ENCODE measurements around the gene IGF2BP3. TPM values are rescaled to one million over a fixed set of nuclear protein-coding genes. Genes with fewer than 3 reads are reported as not detected.

The IGF2BP3 gene
- total RNA-seq, 1 donor from 2014 or later, result 107 TPM

GRCh38 chr7:23380556-23380955, 89.7 kb downstream of the IGF2BP3 start:
- Mint-ChIP-seq H3K9me3 (peaks cover 4% of the 10 kb centered on the region), H3K27ac (peak overlapping the region; percentile 67), H3K36me3 (peaks cover 25% of the 10 kb centered on the region), H3K4me3 (no peak overlapping the region), H3K27me3 (no peaks in the 10 kb centered on the region), H3K4me1 (ENCODE audit: unreplicated experiment) (peaks cover 26% of the 10 kb centered on the region)
- TF ChIP-seq, protein P1, sequence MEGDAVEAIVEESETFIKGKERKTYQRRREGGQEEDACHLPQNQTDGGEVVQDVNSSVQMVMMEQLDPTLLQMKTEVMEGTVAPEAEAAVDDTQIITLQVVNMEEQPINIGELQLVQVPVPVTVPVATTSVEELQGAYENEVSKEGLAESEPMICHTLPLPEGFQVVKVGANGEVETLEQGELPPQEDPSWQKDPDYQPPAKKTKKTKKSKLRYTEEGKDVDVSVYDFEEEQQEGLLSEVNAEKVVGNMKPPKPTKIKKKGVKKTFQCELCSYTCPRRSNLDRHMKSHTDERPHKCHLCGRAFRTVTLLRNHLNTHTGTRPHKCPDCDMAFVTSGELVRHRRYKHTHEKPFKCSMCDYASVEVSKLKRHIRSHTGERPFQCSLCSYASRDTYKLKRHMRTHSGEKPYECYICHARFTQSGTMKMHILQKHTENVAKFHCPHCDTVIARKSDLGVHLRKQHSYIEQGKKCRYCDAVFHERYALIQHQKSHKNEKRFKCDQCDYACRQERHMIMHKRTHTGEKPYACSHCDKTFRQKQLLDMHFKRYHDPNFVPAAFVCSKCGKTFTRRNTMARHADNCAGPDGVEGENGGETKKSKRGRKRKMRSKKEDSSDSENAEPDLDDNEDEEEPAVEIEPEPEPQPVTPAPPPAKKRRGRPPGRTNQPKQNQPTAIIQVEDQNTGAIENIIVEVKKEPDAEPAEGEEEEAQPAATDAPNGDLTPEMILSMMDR (conservative IDR thresholded peaks at IDR 0.05), result no peak
- no peak for DNase-seq (ENCODE audit: extremely low spot score, unreplicated experiment)

DNA sequence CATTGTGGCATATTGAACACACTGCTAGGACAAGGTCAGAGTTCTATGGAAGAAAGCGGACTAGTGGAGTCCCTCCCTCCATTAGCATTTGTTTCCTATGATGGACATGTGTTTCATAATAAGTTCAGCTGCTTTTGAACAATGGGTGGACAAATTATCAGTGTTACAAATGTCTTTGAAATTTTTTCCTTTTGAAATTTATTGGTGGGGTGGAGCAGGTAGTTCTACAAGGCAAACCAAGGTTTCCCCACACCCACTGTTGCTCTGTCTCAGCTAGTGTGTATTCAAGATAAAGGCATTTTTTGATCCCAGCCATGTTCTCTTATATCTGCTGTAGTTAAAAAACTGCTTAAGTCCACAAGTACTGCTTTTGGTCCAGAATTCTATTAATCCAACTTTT, 91.3 kb downstream of the IGF2BP3 start:
- Mint-ChIP-seq H3K36me3 (peaks cover 25% of the 10 kb centered on the region), H3K9me3 (peaks cover 4% of the 10 kb centered on the region), H3K27ac (peak overlapping the region; percentile 73), H3K4me1 (ENCODE audit: unreplicated experiment) (peaks cover 26% of the 10 kb centered on the region), H3K27me3 (no peaks in the 10 kb centered on the region), H3K4me3 (peak overlapping the region; percentile 15)
- TF ChIP-seq, protein P1 (conservative IDR thresholded peaks at IDR 0.05), result no peak
- DNase-seq (ENCODE audit: extremely low spot score, unreplicated experiment), result no peak

- H3K27ac Mint-ChIP-seq, result no peak overlapping the region
- H3K4me3 Mint-ChIP-seq, result no peak overlapping the region
- no peaks in the 10 kb centered on the region for H3K27me3 Mint-ChIP-seq
- peaks cover 4% of the 10 kb centered on the region for H3K9me3 Mint-ChIP-seq
- DNase-seq (ENCODE audit: extremely low spot score, unreplicated experiment), result no peak
- H3K4me1 Mint-ChIP-seq (ENCODE audit: unreplicated experiment), result peaks cover 32% of the 10 kb centered on the region
- TF ChIP-seq, protein P1 (conservative IDR thresholded peaks at IDR 0.05), result no peak
- H3K36me3 Mint-ChIP-seq, result peaks cover 15% of the 10 kb centered on the region
Measured at GRCh38 chr7:23377134-23377533, 93.2 kb downstream of the IGF2BP3 start.

GRCh38 chr7:23373151-23374004, 96.9 kb downstream of the IGF2BP3 start:
- no peak for DNase-seq (ENCODE audit: extremely low spot score, unreplicated experiment)
- H3K4me3 Mint-ChIP-seq, result no peak overlapping the region
- H3K4me1 Mint-ChIP-seq (ENCODE audit: unreplicated experiment), result peaks cover 31% of the 10 kb centered on the region
- TF ChIP-seq, protein P1 (conservative IDR thresholded peaks at IDR 0.05), result no peak
- no peaks in the 10 kb centered on the region for H3K27me3 Mint-ChIP-seq
- H3K27ac Mint-ChIP-seq, result peak overlapping the region; percentile 9
- peaks cover 7% of the 10 kb centered on the region for H3K36me3 Mint-ChIP-seq
- no peaks in the 10 kb centered on the region for H3K9me3 Mint-ChIP-seq

GRCh38 chr7:23372611-23373010, 97.7 kb downstream of the IGF2BP3 start:
- H3K4me3 Mint-ChIP-seq, result no peak overlapping the region
- TF ChIP-seq, protein P1 (conservative IDR thresholded peaks at IDR 0.05), result no peak
- no peaks in the 10 kb centered on the region for H3K9me3 Mint-ChIP-seq
- peaks cover 31% of the 10 kb centered on the region for H3K4me1 Mint-ChIP-seq (ENCODE audit: unreplicated experiment)
- peaks cover 7% of the 10 kb centered on the region for H3K36me3 Mint-ChIP-seq
- no peaks in the 10 kb centered on the region for H3K27me3 Mint-ChIP-seq
- no peak overlapping the region for H3K27ac Mint-ChIP-seq
- DNase-seq (ENCODE audit: extremely low spot score, unreplicated experiment), result no peak
